Left colon (tissue), 2 donors: ENCODE data around the gene ZFAND3. TPM values are rescaled to one million over a fixed set of nuclear protein-coding genes. Genes with fewer than 3 reads are reported as not detected.

Experiments used
- ATAC-seq: fragments of 200-7000 bp; cut with Tn5 transposase; one replicate; pipeline ENCODE4 v1.9.1; 2020; ENCODE audit warnings: mild to moderate bottlenecking, moderate library complexity
- DNase-seq, 2 donors: peaks; one replicate each; pipeline ENCODE4 v3.0.0-alpha.2; 2020
- intact Hi-C, 2 donors: fragments of 100-400 bp; cut with DNase I in 1 of 2; cut with micrococcal nuclease in 1 of 2; formaldehyde crosslinking; loops; one replicate each; pipeline versions ENCODE4 v1.11.2 to v1.14.0; 2022; cut with DNase I, micrococcal nuclease
- total RNA-seq, 2 donors: library from RNA; stranded (reverse); fragmentation: NEBNext Ultra II Directional; extraction: Animal tissue kit (Norgen Biotek cat#: 25700); gene quantifications; one replicate each; pipeline ENCODE4 v1.2.1, GENCODE V29; 2021
- donor health status: DM: no; HTN: no; CAD: no.
- donor health status: DM: yes; HTN: yes; CAD: no.

Gene ZFAND3
- total RNA-seq, 2 donors from 2014 or later: 66.4 to 77.0 TPM

DNA sequence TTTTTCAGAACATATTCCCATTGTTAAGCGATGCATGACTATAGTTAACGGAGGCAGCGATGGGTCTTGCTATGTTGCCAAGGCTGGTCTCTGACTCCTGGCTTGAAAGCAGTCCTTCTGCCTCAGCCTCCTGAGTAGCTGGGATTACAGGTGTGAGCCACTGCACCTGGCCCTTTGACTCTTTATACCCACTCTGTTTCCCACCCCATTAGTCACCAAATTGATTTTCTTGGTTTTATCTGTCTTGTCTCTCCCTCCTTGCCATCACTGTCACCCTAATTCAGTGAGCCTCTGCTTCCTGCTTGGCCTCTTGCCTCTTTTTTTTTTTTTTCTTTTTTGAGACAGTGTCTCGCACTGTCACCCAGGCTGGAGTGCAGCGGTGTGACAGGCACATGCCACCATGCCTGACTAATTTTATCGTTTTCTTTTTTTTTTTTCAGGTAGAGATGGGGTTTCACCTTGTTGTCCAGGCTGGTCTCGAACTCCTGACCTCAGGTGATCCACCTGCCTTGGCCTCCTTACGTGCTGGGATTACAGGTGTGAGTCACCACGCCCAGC is 31.3 kb downstream of the ZFAND3 start:
- no peak for DNase-seq
- no peak for ATAC-seq
- intact Hi-C loops: no loop called here

DNA sequence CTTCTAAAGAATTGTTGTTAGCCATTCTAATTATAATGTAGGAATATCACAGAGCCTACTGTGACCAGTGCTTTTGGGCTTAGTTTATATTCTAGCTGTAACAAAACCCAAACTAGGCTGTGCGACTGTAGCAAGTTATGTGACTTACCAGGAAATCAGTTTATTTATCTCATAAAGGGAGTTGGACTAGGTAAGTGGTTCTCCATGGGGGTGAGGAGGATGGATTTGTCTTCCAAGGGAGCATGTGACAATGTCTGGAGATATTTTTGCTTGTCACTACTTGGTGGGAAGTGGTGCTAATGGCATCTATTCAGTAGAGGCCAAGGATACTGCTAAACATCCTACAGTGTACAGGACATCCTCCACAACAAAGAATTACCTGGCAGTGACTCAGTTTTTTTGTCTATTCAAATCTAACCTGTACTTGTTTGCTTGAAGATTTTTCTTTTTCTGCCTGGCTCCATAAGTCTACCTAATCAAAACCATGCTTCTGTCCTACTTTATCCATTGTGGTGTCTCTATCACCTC is 32.5 kb downstream of the ZFAND3 start:
- intact Hi-C loops: no loop called here
- no peak for ATAC-seq

DNA sequence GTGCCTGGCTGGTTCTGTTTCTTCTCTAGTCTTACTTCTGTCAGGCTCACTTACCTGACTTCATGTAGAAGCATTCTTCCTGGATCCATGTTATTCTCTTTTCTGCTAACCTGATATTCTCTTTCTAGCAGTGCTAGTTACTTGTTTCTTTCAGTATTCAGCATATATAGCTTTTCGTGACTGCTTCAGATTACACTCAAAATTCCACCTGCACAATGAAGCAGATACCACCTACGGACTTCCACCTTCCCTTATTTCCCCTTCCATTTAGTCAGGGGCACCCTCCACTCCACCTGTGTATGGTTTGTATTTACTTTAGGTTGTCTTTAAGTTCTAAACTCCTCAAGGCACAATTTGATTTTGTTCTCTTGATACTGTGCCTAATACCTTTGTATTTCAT is 36.8 kb downstream of the ZFAND3 start:
- ATAC-seq (no peak), DNase-seq (no peak)
- intact Hi-C loops: no loop called here

More for the DNA sequence above, 32.5 kb downstream of the ZFAND3 start:
- DNase-seq: no peak

DNA sequence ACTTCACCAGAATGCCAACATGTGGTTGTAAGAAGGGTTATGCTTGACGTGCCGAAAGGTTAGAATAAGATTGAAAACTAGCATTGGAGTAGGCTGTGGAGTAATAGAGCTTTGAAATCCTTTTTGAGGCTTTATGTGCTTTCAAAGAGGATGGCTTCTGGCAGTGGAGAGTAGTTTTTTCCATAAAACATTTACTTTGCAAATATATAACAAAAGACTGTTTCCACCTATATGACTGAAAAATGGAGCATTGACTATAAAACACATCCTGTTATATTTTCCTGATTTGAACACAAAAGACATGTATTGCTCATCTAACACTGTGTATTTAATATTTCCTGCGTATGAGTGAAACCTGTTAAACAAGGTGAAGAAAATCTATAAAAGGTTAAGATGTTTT is 38.8 kb downstream of the ZFAND3 start:
- intact Hi-C loops: no loop called here
- DNase-seq (no peak), ATAC-seq (no peak)

DNA sequence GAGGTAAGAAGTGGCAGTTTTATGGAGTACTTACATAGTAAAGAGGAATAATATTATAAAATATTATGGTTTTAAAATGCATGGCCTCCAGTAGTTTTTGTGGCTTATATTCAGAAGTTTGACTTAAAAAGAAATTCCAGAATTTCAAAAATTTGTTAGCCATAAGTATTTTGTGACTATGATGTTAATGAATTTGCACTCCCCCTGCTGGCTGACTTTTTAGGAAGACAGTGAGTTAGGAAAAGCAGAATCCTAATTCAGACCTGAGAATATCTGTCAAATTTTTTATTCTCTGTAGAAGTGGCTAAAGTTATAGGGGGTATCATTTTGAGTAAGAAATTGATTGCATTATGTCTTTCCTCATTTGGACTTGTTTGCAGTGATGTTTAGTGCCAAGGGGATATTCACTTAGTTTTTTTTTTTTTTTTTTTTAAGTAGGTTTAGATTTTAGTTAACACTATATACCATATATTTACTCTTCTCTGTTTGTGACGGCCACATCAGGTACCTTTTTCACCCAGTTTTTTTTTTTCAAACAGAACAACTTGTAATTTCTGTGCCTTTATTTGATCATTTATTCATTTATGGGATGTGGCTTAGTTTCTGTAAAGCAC is 40.8 kb downstream of the ZFAND3 start:
- DNase-seq (peak in 1 of 2 donors; percentile 40), ATAC-seq (no peak)
- intact Hi-C loops: no loop called here

DNA sequence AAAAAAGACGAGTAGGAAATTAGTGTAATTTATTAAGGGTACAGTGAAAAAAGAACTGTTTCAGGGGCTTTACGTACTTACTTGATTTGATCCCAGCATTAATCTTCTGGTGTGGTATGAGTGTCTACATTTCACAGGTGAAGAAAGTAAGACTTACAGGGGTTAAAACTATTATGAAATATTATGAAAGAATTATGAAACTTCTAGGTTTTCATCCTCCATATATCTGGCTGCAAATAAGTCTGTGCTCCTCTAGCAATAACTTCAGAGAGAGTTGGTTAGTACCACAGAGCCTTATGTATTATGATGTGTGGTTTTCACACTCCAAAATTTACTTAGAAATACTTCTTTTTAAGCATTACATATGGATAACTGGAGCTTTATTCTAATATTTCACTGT is 41.9 kb downstream of the ZFAND3 start:
- intact Hi-C loops: no loop called here
- no peak for DNase-seq
- no peak for ATAC-seq

DNA sequence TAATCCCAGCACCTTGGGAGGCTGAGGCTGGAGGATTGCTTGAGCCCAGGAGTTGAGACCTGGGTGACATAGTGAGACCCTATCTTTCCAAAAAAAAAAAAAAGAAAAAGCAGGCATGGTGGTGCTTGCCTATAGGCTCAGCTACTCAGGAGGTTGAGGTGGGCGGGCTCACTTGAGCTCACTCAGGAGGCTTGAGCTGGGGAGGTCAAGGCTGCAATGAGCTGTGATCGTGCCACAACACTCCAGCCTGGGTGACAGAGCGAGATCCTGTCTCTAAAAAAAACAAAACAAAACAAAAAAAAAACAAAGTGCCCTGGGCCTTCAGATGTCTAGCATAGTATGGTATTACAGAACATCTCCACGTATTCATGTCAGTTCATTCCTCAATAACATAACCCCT is 42.9 kb downstream of the ZFAND3 start:
- intact Hi-C loops: no loop called here
- DNase-seq (no peak), ATAC-seq (no peak)

DNA sequence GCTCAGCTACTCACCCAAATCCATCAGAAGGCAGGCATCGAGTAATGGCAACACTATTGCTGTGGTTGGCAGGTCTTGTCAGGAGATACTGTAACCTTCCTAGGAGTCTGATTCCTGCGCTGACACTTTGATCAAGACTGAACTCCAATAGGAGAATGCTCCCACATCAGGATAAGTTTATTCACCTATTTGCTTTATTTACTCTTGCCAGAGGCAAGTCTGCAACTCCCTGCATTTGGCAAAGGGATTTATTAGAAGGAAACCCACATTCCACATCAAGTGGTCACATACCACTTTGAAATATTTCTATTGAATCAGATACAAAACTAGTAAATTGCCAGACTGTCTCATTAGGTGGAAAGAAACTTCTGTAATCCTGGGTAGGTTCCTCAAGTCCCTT is 43.5 kb downstream of the ZFAND3 start:
- intact Hi-C loops: no loop called here
- DNase-seq: no peak
- ATAC-seq: no peak

DNA sequence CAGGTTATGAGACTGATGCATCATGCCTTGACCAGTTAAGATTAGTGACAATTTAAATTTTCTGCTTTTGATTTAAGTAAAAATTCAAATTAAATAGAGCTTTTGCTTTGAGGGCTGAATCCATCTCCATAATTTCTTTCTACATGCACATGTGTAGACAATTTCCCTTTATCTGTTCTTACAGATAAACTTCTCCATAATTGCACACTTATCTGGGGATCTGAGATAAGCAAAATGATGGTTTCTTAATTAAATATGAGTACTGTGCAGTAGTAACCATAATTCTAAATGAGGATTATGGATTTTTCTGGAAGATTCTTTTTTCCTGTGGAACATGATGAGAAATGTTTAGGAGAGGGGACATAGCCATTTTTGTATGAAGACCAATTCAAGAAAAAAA is 44.7 kb downstream of the ZFAND3 start:
- intact Hi-C loops: no loop called here

DNA sequence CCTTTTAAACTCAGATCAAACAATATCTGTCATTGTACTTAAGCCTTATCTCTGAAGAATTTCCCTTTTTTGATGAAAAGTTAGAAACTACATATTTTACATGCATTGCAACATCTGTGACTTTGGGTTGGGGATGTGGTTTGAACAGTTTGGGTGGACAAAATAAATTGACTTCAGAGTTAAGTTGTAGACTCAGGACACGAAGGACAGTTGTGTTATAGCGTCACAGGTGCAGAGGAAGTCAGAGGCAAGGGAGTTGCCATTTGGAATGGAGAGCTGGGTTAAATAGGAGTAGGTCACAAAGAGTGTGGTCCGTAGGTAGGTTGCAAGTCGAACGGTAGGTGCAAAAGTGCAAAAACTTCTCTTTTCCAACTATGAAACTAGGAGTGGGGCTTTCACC is 46.0 kb downstream of the ZFAND3 start:
- intact Hi-C loops: no loop called here
- no peak for DNase-seq
- ATAC-seq: no peak

More for the DNA sequence above, 44.7 kb downstream of the ZFAND3 start:
- no peak for DNase-seq
- ATAC-seq: no peak

DNA sequence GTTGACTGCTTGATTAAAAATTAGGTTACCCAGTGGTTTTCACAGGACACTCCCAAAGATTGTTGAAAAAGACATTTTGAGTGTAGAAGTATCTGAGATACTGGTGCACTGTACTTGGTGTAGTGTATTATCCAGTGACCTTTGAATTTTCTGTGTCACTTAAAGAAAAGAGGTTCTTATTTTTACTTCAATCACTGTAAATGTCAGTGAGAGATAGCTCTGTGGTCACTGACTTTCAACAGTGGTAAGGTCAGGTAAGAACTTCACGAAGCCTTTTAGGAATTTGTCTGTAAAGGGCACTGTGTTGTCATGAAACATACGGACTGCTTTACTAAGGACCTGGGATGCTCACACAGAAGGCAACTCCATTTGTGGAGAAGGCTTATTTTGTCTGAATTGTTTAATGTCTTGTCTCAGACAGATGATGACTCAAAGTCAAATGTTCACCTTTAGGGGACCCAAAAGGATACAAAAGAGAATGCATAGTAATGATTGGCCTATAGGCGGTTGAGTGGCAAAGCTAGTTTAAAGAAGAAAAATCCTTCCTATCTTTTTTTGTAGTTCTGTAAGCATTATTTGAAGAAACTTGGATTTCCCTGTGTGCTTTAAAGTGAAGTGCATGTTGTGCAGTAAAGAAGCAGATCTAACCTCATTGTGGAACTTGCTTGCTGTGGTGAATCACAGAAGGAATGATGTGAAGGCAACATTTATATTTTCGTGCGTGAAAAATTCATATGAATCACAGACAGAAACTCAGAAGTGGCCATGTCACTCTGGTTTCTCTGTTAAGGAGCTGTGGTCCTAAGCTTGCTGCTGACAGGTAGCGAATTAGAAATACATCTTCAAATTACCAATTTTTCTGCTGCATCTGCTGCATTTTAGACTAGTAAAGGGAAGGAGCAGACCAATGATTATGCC is 47.3 kb downstream of the ZFAND3 start:
- intact Hi-C loops: no loop called here
- ATAC-seq (no peak), DNase-seq (no peak)

DNA sequence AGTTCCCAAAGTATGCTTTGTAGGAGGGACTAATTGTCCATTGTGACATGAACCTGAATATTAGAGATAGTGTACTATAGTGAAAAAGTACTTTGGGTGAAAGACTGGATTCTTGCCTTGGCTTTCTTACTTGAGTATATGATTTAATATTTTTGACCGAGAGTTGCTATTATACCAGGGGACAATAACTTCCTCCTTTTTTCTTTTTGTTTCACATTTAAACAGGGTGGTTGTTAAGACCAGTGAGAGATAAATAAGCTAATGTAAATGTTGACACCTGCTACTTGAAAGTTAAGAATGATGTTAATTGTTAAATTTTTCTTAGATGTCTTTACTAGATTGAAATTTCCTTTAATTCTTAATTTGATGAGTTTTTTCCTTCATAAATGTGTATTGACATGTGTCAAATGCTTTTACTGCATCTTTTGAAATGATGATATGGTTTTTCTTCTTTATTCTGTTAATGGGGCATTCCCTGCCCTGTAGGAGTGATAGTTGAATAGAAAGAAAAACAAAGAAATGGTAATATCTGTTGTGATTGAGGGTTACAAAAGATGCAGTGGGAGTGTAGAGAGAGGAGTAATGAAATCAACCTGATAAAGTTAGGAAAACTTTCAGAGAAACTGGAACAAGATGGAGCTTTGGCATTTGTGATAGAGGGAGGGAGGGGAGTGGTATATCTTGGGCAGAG is 48.4 kb downstream of the ZFAND3 start:
- DNase-seq (no peak), ATAC-seq (no peak)
- intact Hi-C loops: no loop called here

DNA sequence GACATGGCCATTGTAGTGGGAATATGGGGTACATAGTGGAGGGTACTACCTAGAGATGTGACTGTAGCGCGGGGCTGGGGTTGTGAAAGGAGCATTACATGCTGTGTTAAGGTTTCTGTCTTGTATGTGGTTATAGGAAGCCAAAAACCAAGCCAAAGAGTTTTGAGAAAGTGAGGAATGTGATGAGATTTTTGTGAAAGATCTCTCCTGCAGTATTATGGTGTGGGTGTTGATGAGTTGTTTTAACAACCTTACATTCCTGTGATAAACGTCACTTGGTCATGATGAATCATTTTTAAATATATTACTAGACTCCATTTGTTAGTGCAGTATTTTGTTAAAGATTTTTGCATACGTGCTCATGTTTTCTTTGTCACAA is 48.9 kb downstream of the ZFAND3 start:
- intact Hi-C loops: no loop called here
- ATAC-seq (no peak), DNase-seq (no peak)

DNA sequence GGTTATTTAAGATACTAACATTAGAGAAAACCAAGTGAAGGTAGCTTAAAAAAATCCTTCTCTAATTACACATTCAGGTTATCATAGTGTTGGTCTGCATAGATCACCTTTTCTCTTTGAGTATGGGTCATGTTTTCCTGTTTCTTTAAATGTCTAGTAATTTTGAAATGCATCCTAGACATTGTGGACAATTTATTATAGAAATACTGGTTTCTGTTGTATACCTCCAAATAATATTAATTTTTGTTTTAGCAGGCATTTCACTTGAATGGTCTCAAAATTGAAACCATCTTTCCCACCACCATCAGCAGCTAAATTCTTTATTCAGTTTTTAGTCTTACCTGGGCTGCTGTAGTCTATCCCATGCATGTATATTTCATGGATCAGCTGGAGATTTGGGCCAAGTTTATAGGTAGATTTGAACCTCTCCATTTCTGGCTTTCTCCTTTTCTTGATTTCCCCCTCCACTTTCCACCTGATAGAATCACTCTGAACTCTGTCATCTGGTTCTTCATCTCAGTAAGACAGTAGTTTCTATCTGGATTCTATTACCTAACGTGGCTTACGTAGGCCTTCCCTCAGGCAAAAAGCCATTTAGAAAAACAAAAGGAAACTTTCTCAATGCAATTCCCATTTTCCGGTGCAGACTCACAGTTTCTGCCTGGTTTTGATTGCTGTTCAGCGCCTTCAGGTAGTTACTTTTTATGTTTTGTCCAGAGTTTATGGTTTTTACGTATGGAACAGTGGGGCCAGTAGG is 52.3 kb downstream of the ZFAND3 start:
- DNase-seq: no peak
- ATAC-seq: no peak
- intact Hi-C loops: no loop called here

DNA sequence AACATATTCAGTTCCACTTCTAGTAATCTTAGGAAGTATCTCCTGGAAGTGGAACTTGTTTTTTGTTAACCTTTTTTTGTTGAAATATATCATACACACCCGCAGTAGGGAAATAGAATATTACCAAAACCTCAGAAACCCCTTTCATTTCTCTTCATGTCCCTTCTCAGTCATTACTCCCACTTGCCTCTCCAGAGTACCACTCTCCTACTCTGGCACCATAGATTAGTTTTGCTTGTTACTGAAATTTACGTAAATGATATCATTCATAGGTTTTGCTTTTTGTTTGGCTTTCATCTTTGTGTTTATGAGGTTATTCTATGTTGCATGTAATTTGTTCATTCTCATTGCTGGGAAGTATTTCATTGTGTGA is 52.8 kb downstream of the ZFAND3 start:
- ATAC-seq: no peak
- intact Hi-C loops: no loop called here
- no peak for DNase-seq

DNA sequence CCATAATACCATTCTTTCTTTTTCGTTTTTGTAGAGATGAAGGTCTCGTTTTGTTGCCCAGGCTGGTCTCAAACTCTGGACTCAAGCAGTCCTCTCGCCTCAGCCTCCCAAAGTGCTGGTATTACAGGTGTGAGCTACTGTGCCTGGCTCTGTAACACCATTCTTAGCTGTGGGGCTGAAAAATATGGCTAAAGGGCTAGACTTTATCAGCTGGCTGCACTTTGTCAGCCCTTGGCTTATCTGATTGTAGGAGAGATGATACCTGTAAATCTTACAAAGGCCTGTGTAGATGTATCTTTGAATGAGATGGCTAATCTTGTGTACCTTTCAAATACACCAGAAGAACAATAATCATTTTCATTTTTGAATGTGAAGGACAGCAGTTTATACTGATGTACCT is 55.2 kb downstream of the ZFAND3 start:
- ATAC-seq (no peak), DNase-seq (no peak)
- intact Hi-C loops: no loop called here

DNA sequence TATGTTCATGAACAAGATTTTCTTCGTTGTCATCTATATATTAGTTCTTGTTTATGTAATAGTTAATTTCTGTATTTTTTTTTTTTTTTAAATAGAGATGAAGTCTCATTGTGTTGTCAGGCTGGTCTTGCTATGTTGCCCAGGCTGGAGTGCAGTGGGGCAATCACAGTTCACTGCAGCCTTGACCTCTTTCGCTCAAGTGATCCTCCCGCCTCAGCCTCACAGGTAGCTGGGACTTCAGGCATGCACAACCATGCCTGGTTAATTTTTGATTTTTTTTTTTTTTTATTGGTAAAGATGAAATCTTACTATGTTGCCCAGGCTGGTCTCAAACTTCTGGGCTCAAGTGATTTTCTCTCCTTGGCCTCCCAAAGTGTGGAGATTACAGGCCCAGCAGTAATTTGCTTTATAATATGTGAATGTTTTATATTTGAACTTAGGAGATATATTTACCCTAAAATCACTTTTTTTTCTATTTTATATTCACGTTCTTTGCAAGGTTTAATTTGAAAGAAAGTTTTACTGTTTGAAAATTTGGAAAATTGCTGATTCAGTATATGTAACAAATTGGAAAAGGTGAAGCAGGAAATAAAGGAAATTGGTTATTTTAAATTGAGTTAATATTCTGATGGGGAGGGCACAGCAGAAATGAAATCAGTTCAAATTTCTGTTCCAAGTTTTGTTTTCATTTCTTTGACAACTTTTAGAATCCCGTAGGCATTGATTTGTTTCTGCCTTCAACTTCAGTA is 56.2 kb downstream of the ZFAND3 start:
- intact Hi-C loops: no loop called here
- no peak for ATAC-seq
- no peak for DNase-seq

DNA sequence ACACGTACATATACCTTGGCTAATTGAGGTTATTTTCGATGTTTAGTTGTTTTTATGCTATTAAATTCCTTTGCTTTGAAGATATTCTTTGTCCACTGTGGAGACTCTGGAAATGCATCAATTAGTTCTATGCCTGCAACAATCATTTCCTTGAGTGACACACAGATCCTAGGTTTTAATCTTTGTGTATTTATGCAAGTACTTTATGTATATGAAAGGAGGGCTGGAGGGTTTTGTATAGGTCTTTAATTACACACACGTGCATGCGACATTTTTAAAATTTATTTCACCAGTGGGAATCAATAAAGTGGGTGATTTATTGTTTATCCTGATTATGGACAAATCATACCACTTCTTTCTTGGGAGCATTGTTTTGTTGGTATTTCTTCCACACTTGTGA is 57.3 kb downstream of the ZFAND3 start:
- no peak for DNase-seq
- intact Hi-C loops: no loop called here
- no peak for ATAC-seq
